Glutamatergic neuron (in vitro differentiated cells): ENCODE results near the gene PLA1A. TPM values are rescaled to one million over a fixed set of nuclear protein-coding genes. Genes with fewer than 3 reads are reported as not detected.

Source experiments
- DNase-seq: peaks from one replicate; pipeline ENCODE4 v3.0.0; 2022
- H3K27ac Mint-ChIP-seq: one replicate; pipeline ENCODE4 v1.8.0; 2020; ENCODE audit warnings: mild to moderate bottlenecking, mixed read lengths, inconsistent platforms; ENCODE audit not compliant: unreplicated experiment
- H3K27me3 Mint-ChIP-seq: one replicate; pipeline ENCODE4 v1.8.0; 2020; ENCODE audit warnings: mild to moderate bottlenecking, moderate library complexity, mixed read lengths, inconsistent platforms; ENCODE audit not compliant: unreplicated experiment
- H3K36me3 Mint-ChIP-seq: one replicate; pipeline ENCODE4 v1.8.0; 2020; ENCODE audit warnings: mild to moderate bottlenecking, mixed read lengths, inconsistent platforms; ENCODE audit not compliant: unreplicated experiment
- H3K4me1 Mint-ChIP-seq: one replicate; pipeline ENCODE4 v1.8.0; 2020; ENCODE audit warnings: mild to moderate bottlenecking, low read depth, mixed read lengths, inconsistent platforms; ENCODE audit not compliant: unreplicated experiment
- H3K4me3 Mint-ChIP-seq: one replicate; pipeline ENCODE4 v1.8.0; 2020; ENCODE audit warnings: mild to moderate bottlenecking, mixed read lengths, inconsistent platforms; ENCODE audit not compliant: unreplicated experiment
- H3K9me3 Mint-ChIP-seq: one replicate; pipeline ENCODE4 v1.8.0; 2020; ENCODE audit warnings: mild to moderate bottlenecking, moderate library complexity, mixed read lengths, inconsistent platforms; ENCODE audit not compliant: unreplicated experiment
- CTCF ChIP-seq: fragments of 200-600 bp; sonication (generic); IDR thresholded peaks from one replicate; pipeline ENCODE4 v1.5.0; 2021; ENCODE audit not compliant: partially characterized antibody, unreplicated experiment
- total RNA-seq: library from RNA; stranded (reverse); fragmentation: NEBNext Ultra II Directional; extraction: Animal tissue kit (Norgen Biotek cat#: 25700); gene quantifications from one replicate; pipeline ENCODE4 v1.2.1, GENCODE V29; 2021; ENCODE audit not compliant: unreplicated experiment

The PLA1A gene
- total RNA-seq, 1 donor from 2014 or later = not detected

DNA sequence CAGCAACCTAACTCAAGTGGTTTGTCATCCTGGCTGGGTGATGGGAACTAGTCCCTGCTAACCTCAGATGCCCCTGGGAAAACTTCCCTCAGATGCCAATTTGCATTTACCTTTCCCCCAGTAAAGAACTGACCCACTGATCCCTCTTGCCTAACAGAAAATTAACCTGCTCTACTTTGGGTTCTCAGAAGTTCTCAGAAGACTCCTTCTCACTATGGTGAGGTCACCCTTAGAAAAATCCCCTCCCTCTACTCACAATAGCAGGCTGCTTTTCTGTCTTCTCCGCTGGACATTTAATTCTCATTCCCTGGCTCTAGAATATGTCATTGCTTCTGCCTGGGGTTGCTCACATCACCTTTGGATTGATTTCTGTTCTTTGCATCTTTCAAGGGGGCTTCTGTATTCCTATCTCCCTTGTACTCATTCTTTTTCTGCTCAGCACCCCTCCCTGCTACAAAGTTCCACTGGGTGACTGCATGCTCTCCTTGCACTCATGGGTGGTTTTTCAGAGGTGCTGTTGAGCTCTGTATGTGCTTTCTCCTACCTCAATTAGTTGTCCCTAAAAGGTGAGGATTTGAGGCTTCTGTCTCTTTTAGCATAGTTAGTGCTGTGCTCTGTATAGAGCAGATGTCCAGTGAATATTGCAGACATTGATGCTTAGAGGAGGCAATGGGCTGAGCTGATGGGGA lies 869 bp downstream of the PLA1A start:
- Mint-ChIP-seq H3K9me3 (peaks cover 2% of the 10 kb centered on the region), H3K27me3 (peaks cover 3% of the 10 kb centered on the region), H3K36me3 (no peaks in the 10 kb centered on the region), H3K4me1 (peaks cover 3% of the 10 kb centered on the region), H3K4me3 (no peak overlapping the region), H3K27ac (no peak overlapping the region)
- DNase-seq = no peak
- TF ChIP-seq CTCF = no peak

GRCh38 chr3:119599558-119600174 lies 2.0 kb downstream of the PLA1A start:
- no peaks in the 10 kb centered on the region for H3K36me3 Mint-ChIP-seq
- no peak overlapping the region for H3K4me3 Mint-ChIP-seq
- no peak for DNase-seq
- TF ChIP-seq CTCF = no peak
- H3K27me3 Mint-ChIP-seq = peaks cover 3% of the 10 kb centered on the region
- peaks cover 2% of the 10 kb centered on the region for H3K9me3 Mint-ChIP-seq
- peaks cover 3% of the 10 kb centered on the region for H3K4me1 Mint-ChIP-seq
- H3K27ac Mint-ChIP-seq = no peak overlapping the region

- Mint-ChIP-seq H3K4me3 (no peak overlapping the region), H3K27me3 (peaks cover 3% of the 10 kb centered on the region), H3K4me1 (peaks cover 3% of the 10 kb centered on the region), H3K27ac (no peak overlapping the region), H3K36me3 (no peaks in the 10 kb centered on the region), H3K9me3 (peaks cover 2% of the 10 kb centered on the region)
- no peak for TF ChIP-seq CTCF
- peak; percentile 39 for DNase-seq
These were observed 3.0 kb downstream of the PLA1A start for GRCh38 chr3:119600732-119601131.

- Mint-ChIP-seq H3K4me3 (no peak overlapping the region), H3K9me3 (no peaks in the 10 kb centered on the region), H3K4me1 (peaks cover 3% of the 10 kb centered on the region), H3K27ac (no peak overlapping the region), H3K27me3 (peaks cover 3% of the 10 kb centered on the region), H3K36me3 (no peaks in the 10 kb centered on the region)
- DNase-seq = no peak
- TF ChIP-seq CTCF = no peak
These were observed 3.5 kb downstream of the PLA1A start for GRCh38 chr3:119601154-119601553.

GRCh38 chr3:119602676-119603075 lies 5.0 kb downstream of the PLA1A start:
- Mint-ChIP-seq H3K27ac (no peak overlapping the region), H3K9me3 (no peaks in the 10 kb centered on the region), H3K4me3 (no peak overlapping the region), H3K4me1 (peaks cover 3% of the 10 kb centered on the region), H3K36me3 (no peaks in the 10 kb centered on the region), H3K27me3 (peaks cover 3% of the 10 kb centered on the region)
- DNase-seq = no peak
- TF ChIP-seq CTCF = no peak
